Endodermal cell (in vitro differentiated cells): ENCODE measurements around the gene PCDHGA2. TPM values are rescaled to one million over a fixed set of nuclear protein-coding genes. Genes with fewer than 3 reads are reported as not detected.

Experiments
- DNase-seq: peaks from one replicate; pipeline ENCODE4 v3.0.0-alpha.2; 2017
- H3K27ac ChIP-seq: 2 replicates; pipeline ENCODE4 v1.5.1; 2013; ENCODE audit warnings: mild to moderate bottlenecking, low read depth, low read length, moderate library complexity
- H3K27me3 ChIP-seq: 2 replicates; pipeline ENCODE4 v1.6.1; 2013; ENCODE audit warnings: mild to moderate bottlenecking, low read length, moderate library complexity; ENCODE audit not compliant: insufficient read depth, control insufficient read depth, poor library complexity, severe bottlenecking
- H3K36me3 ChIP-seq: 2 replicates; pipeline ENCODE4 v1.7.0; 2013; ENCODE audit warnings: mild to moderate bottlenecking, low read length, moderate library complexity; ENCODE audit not compliant: control insufficient read depth, insufficient read depth
- H3K4me1 ChIP-seq: one replicate; pipeline ENCODE4 v1.7.0; 2013; ENCODE audit warnings: low read length; ENCODE audit not compliant: control insufficient read depth, insufficient read depth
- H3K4me3 ChIP-seq: 2 replicates; pipeline ENCODE4 v1.5.1; 2013; ENCODE audit warnings: mild to moderate bottlenecking, low read length, moderate library complexity
- H3K9ac ChIP-seq: 2 replicates; pipeline ENCODE4 v1.6.1; 2013; ENCODE audit warnings: mild to moderate bottlenecking, low read length, moderate library complexity; ENCODE audit not compliant: poor library complexity, severe bottlenecking; ENCODE audit errors: extremely low read depth
- H3K9me3 ChIP-seq: 2 replicates; pipeline ENCODE4 v1.6.1; 2013; ENCODE audit warnings: mild to moderate bottlenecking, low read length, moderate library complexity; ENCODE audit not compliant: control insufficient read depth
- H3K27ac Mint-ChIP-seq: 2 replicates; pipeline ENCODE4 v1.8.0; 2020; ENCODE audit warnings: mixed read lengths
- H3K27me3 Mint-ChIP-seq: 2 replicates; pipeline ENCODE4 v1.8.0; 2021; ENCODE audit warnings: mild to moderate bottlenecking, mixed read lengths; ENCODE audit not compliant: insufficient read depth
- H3K36me3 Mint-ChIP-seq: 2 replicates; pipeline ENCODE4 v1.8.0; 2020; ENCODE audit warnings: low read depth, mixed read lengths
- H3K4me1 Mint-ChIP-seq: 2 replicates; pipeline ENCODE4 v1.8.0; 2020; ENCODE audit warnings: mixed read lengths
- H3K4me3 Mint-ChIP-seq: 2 replicates; pipeline ENCODE4 v1.8.0; 2020; ENCODE audit warnings: mild to moderate bottlenecking, moderate library complexity, mixed read lengths
- H3K9me3 Mint-ChIP-seq: 2 replicates; pipeline ENCODE4 v1.8.0; 2020; ENCODE audit warnings: mild to moderate bottlenecking, mixed read lengths
- WGBS, 2 experiments: methylation state at CpG; one replicate each; pipeline versions ENCODE4 v1.1.5 to v1.1.7; 2013; ENCODE audit warnings: missing lambda C conversion rate in 2 of 2, mixed read lengths in 1 of 2; ENCODE audit not compliant: insufficient coverage in 1 of 2, insufficient read length in 1 of 2; 5-methylcytosine and 5-hydroxymethylcytosine counted together
- total RNA-seq, 2 donors: library from RNA; stranded (reverse); fragmentation: NEBNext Ultra II Directional in 1 of 2; extraction: Animal tissue kit (Norgen Biotek cat#: 25700) in 1 of 2; gene quantifications; 2 replicates in 1 of 2; 3 replicates in 1 of 2; pipeline ENCODE4 v1.2.1, GENCODE V29; 2021
- TF ChIP-seq, protein P1 (sequence below): fragments of 200-600 bp; sonication (generic); conservative IDR thresholded peaks from 2 replicates; pipeline ENCODE4 v1.5.0; 2021; ENCODE audit warnings: antibody characterized with exemption, mild to moderate bottlenecking

PCDHGA2 gene
- total RNA-seq, 2 donors from 2014 or later, result 0.09 to 2.0 TPM

DNA sequence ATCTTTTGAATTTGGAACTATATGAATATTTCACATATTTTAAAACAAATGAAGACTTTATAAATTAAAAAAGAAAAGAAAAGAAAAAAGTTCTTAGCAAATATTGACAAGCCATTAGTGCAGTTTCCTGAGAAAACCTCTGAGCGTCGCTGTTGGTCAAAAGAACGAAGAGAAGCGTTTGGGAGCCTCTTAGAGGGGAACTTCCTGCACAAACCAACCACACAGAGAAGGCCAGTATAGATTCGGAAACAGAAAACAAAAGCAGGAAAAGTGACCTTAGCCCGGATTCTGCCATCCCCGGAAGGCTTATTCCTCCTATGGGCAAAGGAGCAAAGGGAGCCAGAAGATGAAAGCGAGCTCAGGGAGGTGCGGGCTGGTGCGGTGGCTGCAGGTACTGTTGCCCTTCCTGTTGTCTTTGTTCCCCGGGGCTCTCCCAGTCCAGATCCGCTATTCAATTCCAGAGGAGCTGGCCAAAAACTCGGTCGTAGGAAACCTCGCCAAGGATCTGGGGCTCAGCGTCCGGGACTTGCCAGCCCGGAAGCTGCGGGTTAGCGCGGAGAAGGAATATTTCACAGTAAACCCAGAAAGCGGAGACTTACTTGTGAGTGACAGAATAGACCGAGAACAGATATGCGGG, 21.3 kb downstream of the PCDHGA2 start, which contains the start of gene PCDHGB2:
PCDHGB2 (plus strand) TSS at position 205 of the 637 bp plus-strand sequence; CDS start at position 347, 142 bp downstream.
- peak; percentile 63 for DNase-seq
- no peaks in the 10 kb centered on the region for H3K36me3 ChIP-seq
- H3K9ac ChIP-seq, result no peak within 1 kb of the TSS
- WGBS, 2 experiments, result 88 to 90% methylated on average over 21 to 24 of the region's 24 CpGs
- H3K27ac Mint-ChIP-seq, result no peak within 1 kb of the TSS
- no peak within 1 kb of the TSS for H3K4me3 ChIP-seq
- no peaks in the 10 kb centered on the region for H3K4me1 ChIP-seq
- no peaks in the 10 kb centered on the region for H3K4me1 Mint-ChIP-seq
- TF ChIP-seq, protein P1, sequence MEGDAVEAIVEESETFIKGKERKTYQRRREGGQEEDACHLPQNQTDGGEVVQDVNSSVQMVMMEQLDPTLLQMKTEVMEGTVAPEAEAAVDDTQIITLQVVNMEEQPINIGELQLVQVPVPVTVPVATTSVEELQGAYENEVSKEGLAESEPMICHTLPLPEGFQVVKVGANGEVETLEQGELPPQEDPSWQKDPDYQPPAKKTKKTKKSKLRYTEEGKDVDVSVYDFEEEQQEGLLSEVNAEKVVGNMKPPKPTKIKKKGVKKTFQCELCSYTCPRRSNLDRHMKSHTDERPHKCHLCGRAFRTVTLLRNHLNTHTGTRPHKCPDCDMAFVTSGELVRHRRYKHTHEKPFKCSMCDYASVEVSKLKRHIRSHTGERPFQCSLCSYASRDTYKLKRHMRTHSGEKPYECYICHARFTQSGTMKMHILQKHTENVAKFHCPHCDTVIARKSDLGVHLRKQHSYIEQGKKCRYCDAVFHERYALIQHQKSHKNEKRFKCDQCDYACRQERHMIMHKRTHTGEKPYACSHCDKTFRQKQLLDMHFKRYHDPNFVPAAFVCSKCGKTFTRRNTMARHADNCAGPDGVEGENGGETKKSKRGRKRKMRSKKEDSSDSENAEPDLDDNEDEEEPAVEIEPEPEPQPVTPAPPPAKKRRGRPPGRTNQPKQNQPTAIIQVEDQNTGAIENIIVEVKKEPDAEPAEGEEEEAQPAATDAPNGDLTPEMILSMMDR, result peak; percentile 72
- H3K27ac ChIP-seq, result no peak within 1 kb of the TSS
- peaks cover 61% of the 10 kb centered on the region for H3K9me3 ChIP-seq
- peaks cover 77% of the 10 kb centered on the region for H3K9me3 Mint-ChIP-seq
- H3K27me3 Mint-ChIP-seq, result no peaks in the 10 kb centered on the region
- H3K27me3 ChIP-seq, result no peaks in the 10 kb centered on the region
- H3K4me3 Mint-ChIP-seq, result no peak within 1 kb of the TSS
- peaks cover 56% of the 10 kb centered on the region for H3K36me3 Mint-ChIP-seq

DNA sequence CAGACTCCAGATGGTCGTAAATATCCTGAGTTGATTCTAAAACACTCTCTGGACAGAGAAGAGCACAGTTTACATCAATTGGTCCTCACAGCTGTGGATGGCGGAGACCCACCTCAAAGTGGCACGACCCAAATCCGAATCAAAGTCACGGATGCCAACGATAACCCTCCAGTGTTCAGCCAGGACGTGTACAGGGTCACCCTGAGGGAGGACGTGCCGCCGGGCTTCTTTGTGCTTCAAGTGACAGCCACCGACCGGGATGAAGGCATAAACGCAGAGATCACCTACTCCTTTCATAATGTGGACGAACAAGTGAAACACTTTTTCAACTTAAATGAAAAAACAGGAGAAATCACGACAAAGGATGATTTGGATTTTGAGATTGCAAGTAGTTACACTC, 22.1 kb downstream of the PCDHGA2 start:
- peaks cover 58% of the 10 kb centered on the region for H3K36me3 Mint-ChIP-seq
- Histone ChIP-seq H3K4me1 (no peaks in the 10 kb centered on the region), H3K4me3 (no peak overlapping the region), H3K27me3 (no peaks in the 10 kb centered on the region), H3K9ac (no peak overlapping the region), H3K9me3 (peaks cover 59% of the 10 kb centered on the region), H3K27ac (no peak overlapping the region), H3K36me3 (no peaks in the 10 kb centered on the region)
- H3K27ac Mint-ChIP-seq, result no peak overlapping the region
- H3K4me1 Mint-ChIP-seq, result no peaks in the 10 kb centered on the region
- no peak overlapping the region for H3K4me3 Mint-ChIP-seq
- DNase-seq, result no peak
- H3K27me3 Mint-ChIP-seq, result no peaks in the 10 kb centered on the region
- 89 to 95% methylated on average over 14 to 15 of the region's 15 CpGs for WGBS, 2 experiments
- peaks cover 78% of the 10 kb centered on the region for H3K9me3 Mint-ChIP-seq
- TF ChIP-seq, protein P1, result no peak

DNA sequence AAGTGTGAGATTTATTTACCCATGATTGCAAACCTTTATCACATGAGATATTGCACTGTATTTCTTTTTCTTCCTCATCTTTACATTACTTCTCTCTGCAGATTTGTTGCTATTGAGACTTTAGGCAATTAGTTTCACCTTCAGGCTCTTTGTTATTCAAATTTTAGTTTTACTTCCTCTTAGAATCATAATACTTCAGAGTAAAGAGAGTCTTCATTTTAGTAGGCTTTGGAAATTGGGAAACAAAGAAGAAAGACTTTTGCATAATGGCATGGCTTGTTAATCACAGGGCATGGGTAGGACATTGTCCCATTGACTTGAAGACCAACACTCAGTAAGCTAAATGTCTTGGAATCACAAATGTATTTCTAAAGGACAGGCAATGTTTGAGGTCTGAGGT, 24.2 kb downstream of the PCDHGA2 start:
- peaks cover 73% of the 10 kb centered on the region for H3K9me3 Mint-ChIP-seq
- H3K36me3 Mint-ChIP-seq, result peaks cover 51% of the 10 kb centered on the region
- H3K4me3 ChIP-seq, result no peak overlapping the region
- no peaks in the 10 kb centered on the region for H3K36me3 ChIP-seq
- TF ChIP-seq, protein P1, result no peak
- H3K4me3 Mint-ChIP-seq, result no peak overlapping the region
- H3K27ac ChIP-seq, result no peak overlapping the region
- no peaks in the 10 kb centered on the region for H3K4me1 ChIP-seq
- H3K9ac ChIP-seq, result no peak overlapping the region
- H3K27me3 ChIP-seq, result no peaks in the 10 kb centered on the region
- H3K9me3 ChIP-seq, result peaks cover 57% of the 10 kb centered on the region
- no peaks in the 10 kb centered on the region for H3K4me1 Mint-ChIP-seq
- no peak overlapping the region for H3K27ac Mint-ChIP-seq
- DNase-seq, result no peak
- no peaks in the 10 kb centered on the region for H3K27me3 Mint-ChIP-seq
